Ishikawa (cell line): Measurements from ENCODE around the gene SCN2A.

Source experiments
- CEBPB ChIP-seq: IDR thresholded peaks from 2 replicates; pipeline ENCODE4 v1.6.1; 2012
- EP300 ChIP-seq: IDR thresholded peaks from 2 replicates; pipeline ENCODE4 v1.6.1; 2012; ENCODE audit warnings: borderline replicate concordance
- FOXM1 ChIP-seq: IDR thresholded peaks from 2 replicates; pipeline ENCODE4 v1.6.1; 2012; ENCODE audit warnings: low read depth, borderline replicate concordance
- RAD21 ChIP-seq: IDR thresholded peaks from 2 replicates; pipeline ENCODE4 v1.6.1; 2012; ENCODE audit warnings: low read depth
- TAF1 ChIP-seq: IDR thresholded peaks from 2 replicates; pipeline ENCODE4 v1.6.1; 2012; ENCODE audit warnings: low read depth, mild to moderate bottlenecking
- TCF12 ChIP-seq: IDR thresholded peaks from 2 replicates; pipeline ENCODE4 v1.6.1; 2012; ENCODE audit warnings: low read depth
- ZBTB7A ChIP-seq: IDR thresholded peaks from 2 replicates; pipeline ENCODE4 v1.6.1; 2012; ENCODE audit warnings: low read depth
- TF ChIP-seq, protein P1 (sequence below): IDR thresholded peaks from 2 replicates; pipeline ENCODE4 v1.6.1; 2012
- TF ChIP-seq, protein P2 (sequence below): IDR thresholded peaks from 2 replicates; pipeline ENCODE4 v1.6.1; 2012; ENCODE audit warnings: low read depth, mild to moderate bottlenecking
- TF ChIP-seq, protein P3 (sequence below): IDR thresholded peaks from 2 replicates; pipeline ENCODE4 v1.6.1; 2012

DNA sequence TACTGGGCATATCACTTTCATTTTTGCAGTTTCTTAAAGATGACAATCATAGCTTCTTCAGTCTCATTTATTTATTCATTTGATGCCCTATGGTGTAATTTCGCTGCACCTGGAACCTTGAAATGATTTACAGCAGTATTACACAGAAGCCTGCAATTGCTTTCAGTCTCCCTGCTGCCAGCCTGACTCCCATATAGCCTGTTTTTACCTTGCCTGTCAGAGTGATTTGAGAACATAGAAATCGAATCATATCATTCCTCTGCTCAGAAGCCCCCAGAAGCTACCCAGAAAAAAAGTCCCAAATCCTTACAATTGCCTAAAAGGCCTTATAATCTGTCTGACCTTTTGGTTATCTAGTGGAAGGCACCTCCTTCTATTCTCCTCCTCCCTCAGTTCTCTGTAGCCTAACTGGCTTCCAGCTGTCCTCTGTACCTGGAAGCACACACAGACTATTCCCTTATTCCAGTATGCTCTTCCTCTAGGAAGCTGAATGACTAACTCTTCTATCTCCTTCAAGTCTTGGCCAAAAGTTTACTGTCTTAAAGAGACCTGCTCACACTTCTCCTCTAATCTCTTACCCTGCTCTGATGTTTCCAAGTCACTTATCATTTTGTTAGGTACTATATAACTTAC is 48.0 kb upstream of the SCN2A start:
- TF ChIP-seq, protein P1, sequence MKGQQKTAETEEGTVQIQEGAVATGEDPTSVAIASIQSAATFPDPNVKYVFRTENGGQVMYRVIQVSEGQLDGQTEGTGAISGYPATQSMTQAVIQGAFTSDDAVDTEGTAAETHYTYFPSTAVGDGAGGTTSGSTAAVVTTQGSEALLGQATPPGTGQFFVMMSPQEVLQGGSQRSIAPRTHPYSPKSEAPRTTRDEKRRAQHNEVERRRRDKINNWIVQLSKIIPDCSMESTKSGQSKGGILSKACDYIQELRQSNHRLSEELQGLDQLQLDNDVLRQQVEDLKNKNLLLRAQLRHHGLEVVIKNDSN = no peak
- no peak for TF ChIP-seq EP300
- no peak for TF ChIP-seq TCF12
- TF ChIP-seq TAF1 = no peak
- TF ChIP-seq FOXM1 = no peak
- no peak for TF ChIP-seq RAD21
- TF ChIP-seq, protein P2, sequence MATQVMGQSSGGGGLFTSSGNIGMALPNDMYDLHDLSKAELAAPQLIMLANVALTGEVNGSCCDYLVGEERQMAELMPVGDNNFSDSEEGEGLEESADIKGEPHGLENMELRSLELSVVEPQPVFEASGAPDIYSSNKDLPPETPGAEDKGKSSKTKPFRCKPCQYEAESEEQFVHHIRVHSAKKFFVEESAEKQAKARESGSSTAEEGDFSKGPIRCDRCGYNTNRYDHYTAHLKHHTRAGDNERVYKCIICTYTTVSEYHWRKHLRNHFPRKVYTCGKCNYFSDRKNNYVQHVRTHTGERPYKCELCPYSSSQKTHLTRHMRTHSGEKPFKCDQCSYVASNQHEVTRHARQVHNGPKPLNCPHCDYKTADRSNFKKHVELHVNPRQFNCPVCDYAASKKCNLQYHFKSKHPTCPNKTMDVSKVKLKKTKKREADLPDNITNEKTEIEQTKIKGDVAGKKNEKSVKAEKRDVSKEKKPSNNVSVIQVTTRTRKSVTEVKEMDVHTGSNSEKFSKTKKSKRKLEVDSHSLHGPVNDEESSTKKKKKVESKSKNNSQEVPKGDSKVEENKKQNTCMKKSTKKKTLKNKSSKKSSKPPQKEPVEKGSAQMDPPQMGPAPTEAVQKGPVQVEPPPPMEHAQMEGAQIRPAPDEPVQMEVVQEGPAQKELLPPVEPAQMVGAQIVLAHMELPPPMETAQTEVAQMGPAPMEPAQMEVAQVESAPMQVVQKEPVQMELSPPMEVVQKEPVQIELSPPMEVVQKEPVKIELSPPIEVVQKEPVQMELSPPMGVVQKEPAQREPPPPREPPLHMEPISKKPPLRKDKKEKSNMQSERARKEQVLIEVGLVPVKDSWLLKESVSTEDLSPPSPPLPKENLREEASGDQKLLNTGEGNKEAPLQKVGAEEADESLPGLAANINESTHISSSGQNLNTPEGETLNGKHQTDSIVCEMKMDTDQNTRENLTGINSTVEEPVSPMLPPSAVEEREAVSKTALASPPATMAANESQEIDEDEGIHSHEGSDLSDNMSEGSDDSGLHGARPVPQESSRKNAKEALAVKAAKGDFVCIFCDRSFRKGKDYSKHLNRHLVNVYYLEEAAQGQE = no peak
- TF ChIP-seq, protein P3, sequence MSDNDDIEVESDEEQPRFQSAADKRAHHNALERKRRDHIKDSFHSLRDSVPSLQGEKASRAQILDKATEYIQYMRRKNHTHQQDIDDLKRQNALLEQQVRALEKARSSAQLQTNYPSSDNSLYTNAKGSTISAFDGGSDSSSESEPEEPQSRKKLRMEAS = no peak
- no peak for TF ChIP-seq ZBTB7A
- no peak for TF ChIP-seq CEBPB
